ENCODE results near the gene AVPR2. TPM values are rescaled to one million over a fixed set of nuclear protein-coding genes. Genes with fewer than 3 reads are reported as not detected.

AVPR2 gene
- total RNA-seq, 4 donors from 2014 or later, result 1.1 to 2.8 (median 2.6) TPM; not detected in 1

DNA sequence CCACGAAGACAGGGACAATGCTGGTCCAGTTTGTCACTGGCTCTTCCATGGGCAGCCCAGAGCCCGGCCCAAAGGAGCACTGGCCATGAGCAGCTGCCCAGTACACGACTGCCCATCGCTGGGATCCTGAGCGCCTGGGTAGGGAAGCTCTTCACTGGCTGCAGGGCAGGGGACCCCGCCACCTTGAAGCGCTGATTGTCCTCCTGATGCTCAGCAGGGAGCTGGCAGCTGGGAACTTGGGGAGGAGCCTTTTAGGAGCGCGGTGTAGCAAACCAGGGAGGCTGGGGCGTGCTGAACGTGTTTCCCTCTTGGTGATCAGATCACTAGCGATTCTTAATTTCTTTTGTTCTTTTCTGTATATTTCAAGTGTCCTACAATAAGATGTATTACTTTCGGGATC, 20.3 kb upstream of the AVPR2 start:
- H3K4me3 ChIP-seq (replicated peaks in 1 of 3), result no peak overlapping the region
- no peak for TF ChIP-seq POLR2A (IDR thresholded peaks at IDR 0.05)
- TF ChIP-seq, protein P1, sequence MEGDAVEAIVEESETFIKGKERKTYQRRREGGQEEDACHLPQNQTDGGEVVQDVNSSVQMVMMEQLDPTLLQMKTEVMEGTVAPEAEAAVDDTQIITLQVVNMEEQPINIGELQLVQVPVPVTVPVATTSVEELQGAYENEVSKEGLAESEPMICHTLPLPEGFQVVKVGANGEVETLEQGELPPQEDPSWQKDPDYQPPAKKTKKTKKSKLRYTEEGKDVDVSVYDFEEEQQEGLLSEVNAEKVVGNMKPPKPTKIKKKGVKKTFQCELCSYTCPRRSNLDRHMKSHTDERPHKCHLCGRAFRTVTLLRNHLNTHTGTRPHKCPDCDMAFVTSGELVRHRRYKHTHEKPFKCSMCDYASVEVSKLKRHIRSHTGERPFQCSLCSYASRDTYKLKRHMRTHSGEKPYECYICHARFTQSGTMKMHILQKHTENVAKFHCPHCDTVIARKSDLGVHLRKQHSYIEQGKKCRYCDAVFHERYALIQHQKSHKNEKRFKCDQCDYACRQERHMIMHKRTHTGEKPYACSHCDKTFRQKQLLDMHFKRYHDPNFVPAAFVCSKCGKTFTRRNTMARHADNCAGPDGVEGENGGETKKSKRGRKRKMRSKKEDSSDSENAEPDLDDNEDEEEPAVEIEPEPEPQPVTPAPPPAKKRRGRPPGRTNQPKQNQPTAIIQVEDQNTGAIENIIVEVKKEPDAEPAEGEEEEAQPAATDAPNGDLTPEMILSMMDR (IDR thresholded peaks at IDR 0.05), result no peak
- H3K27ac ChIP-seq, result no peak overlapping the region
- no peaks in the 10 kb centered on the region for H3K9me3 ChIP-seq
- no peaks in the 10 kb centered on the region for H3K4me1 ChIP-seq
- no peak for DNase-seq
- intact Hi-C loops (cut with DNase I), result no loop called here
- H3K27me3 ChIP-seq, result peaks cover 20% of the 10 kb centered on the region
- H3K36me3 ChIP-seq, result no peaks in the 10 kb centered on the region
- 56 to 70% methylated on average over 4 to 8 of the region's 13 CpGs for WGBS, 2 donors

GRCh38 chrX:153884590-153884989, 19.9 kb upstream of the AVPR2 start:
- intact Hi-C loops (cut with DNase I), result no loop called here
- Histone ChIP-seq H3K27me3 (peaks cover 20% of the 10 kb centered on the region), H3K9me3 (no peaks in the 10 kb centered on the region), H3K4me3 (replicated peaks in 1 of 3) (no peak overlapping the region), H3K27ac (no peak overlapping the region), H3K36me3 (no peaks in the 10 kb centered on the region), H3K4me1 (no peaks in the 10 kb centered on the region)
- 0% methylated on average over 1 of the region's 6 CpGs; no CpG with 5 or more reads in 1 of the 2 donors for whole genome bisulfite sequencing, 2 donors
- no peak for TF ChIP-seq POLR2A (IDR thresholded peaks at IDR 0.05)
- TF ChIP-seq, protein P1 (IDR thresholded peaks at IDR 0.05), result no peak
- DNase-seq, result no peak

DNA sequence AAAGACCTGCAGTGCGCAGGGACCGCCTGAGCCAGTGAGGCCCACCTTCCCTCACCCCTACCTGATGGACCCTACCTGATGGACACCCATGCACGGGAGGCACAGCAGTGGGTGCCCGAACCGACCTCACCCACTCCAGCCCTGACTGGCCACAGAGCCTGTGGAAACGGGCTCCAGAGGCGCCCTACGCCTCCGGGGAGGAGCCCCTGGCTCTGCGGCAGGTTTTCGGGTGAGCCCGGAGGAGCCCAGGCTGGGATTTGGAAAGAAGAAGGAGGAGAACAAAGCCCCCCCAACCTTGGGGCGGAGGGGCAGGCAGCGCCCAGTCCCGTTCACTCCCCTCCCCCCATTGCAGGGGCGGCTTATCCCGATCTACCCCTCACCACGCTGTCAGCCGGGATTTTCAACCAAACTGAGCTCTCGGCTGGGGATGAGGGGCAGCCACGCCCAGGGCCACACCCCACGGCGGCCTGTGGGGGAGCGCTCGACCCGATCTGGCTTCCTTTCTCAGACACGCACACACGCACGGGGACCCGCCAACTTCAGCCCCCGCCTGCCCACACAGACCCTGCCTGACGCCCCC, 19.2 kb upstream of the AVPR2 start:
- TF ChIP-seq, protein P1 (IDR thresholded peaks at IDR 0.05), result no peak
- no peak for TF ChIP-seq POLR2A (IDR thresholded peaks at IDR 0.05)
- 8% methylated on average over 6 of the region's 32 CpGs; no CpG with 5 or more reads in 1 of the 2 donors for WGBS, 2 donors
- peaks cover 20% of the 10 kb centered on the region for H3K27me3 ChIP-seq
- H3K27ac ChIP-seq, result no peak overlapping the region
- DNase-seq, result no peak
- H3K36me3 ChIP-seq, result no peaks in the 10 kb centered on the region
- intact Hi-C loops (cut with DNase I), result no loop called here
- H3K4me3 ChIP-seq (replicated peaks in 1 of 3), result no peak overlapping the region
- H3K9me3 ChIP-seq, result no peaks in the 10 kb centered on the region
- no peaks in the 10 kb centered on the region for H3K4me1 ChIP-seq

- WGBS, 2 donors, result 4% methylated on average over 5 of the region's 94 CpGs; no CpG with 5 or more reads in 1 of the 2 donors
- DNase-seq, result no peak
- H3K27me3 ChIP-seq, result peaks cover 20% of the 10 kb centered on the region
- no peak within 1 kb of the TSS for H3K27ac ChIP-seq
- H3K4me1 ChIP-seq, result no peaks in the 10 kb centered on the region
- no peaks in the 10 kb centered on the region for H3K36me3 ChIP-seq
- H3K9me3 ChIP-seq, result no peaks in the 10 kb centered on the region
- TF ChIP-seq POLR2A (IDR thresholded peaks at IDR 0.05), result no peak
- TF ChIP-seq, protein P1 (IDR thresholded peaks at IDR 0.05), result no peak
- intact Hi-C loops (cut with DNase I), result no loop called here
- no peak within 1 kb of the TSS for H3K4me3 ChIP-seq (replicated peaks in 1 of 3)
Measured at GRCh38 chrX:153885968-153886903, 18.2 kb upstream of the AVPR2 start, which contains the start of gene L1CAM. Gene L1CAM (minus strand): TSS chrX:153886173. CDS start chrX:153875836, 10,337 bp downstream.

- H3K27me3 ChIP-seq, result peaks cover 20% of the 10 kb centered on the region
Measured at GRCh38 chrX:153886915-153887314, 17.6 kb upstream of the AVPR2 start.

More at GRCh38 chrX:153886915-153887314, 17.6 kb upstream of the AVPR2 start:
- H3K9me3 ChIP-seq, result no peaks in the 10 kb centered on the region
- no peaks in the 10 kb centered on the region for H3K4me1 ChIP-seq
- no peak overlapping the region for H3K4me3 ChIP-seq (replicated peaks in 1 of 3)
- 10 to 31% methylated on average over 2 to 9 of the region's 13 CpGs for WGBS, 2 donors
- no peak overlapping the region for H3K27ac ChIP-seq
- intact Hi-C loops (cut with DNase I), result no loop called here
- no peak for DNase-seq
- H3K36me3 ChIP-seq, result no peaks in the 10 kb centered on the region
- TF ChIP-seq, protein P1 (IDR thresholded peaks at IDR 0.05), result no peak
- no peak for TF ChIP-seq POLR2A (IDR thresholded peaks at IDR 0.05)
